DOHH2 (cell line): Measurements from ENCODE around the gene NEURL2.

Experiments
- H3F3A ChIP-seq: fragments of 200-600 bp; sonication (generic), shearing (Covaris generic); 2 replicates; pipeline ENCODE4 v1.6.0; 2016; ENCODE audit warnings: antibody characterized with exemption, mild to moderate bottlenecking; ENCODE audit not compliant: control insufficient read depth, insufficient read depth
- H3K27ac ChIP-seq: fragments of 200-600 bp; sonication (generic); 2 replicates; pipeline ENCODE4 v1.5.1; 2014; ENCODE audit warnings: low read depth, mild to moderate bottlenecking, low read length, moderate library complexity
- H3K27me3 ChIP-seq: fragments of 200-600 bp; sonication (generic); 2 replicates; pipeline ENCODE4 v1.6.1; 2014; ENCODE audit warnings: mild to moderate bottlenecking, low read length, mixed read lengths; ENCODE audit not compliant: control insufficient read depth
- H3K36me3 ChIP-seq: fragments of 200-600 bp; sonication (generic); 2 replicates; pipeline ENCODE4 v1.6.1; 2014; ENCODE audit warnings: mild to moderate bottlenecking, low read length, moderate library complexity, mixed read lengths; ENCODE audit not compliant: control insufficient read depth
- H3K4me1 ChIP-seq: fragments of 200-600 bp; sonication (generic); 2 replicates; pipeline ENCODE4 v1.6.1; 2014; ENCODE audit warnings: mild to moderate bottlenecking, low read length, mixed read lengths; ENCODE audit not compliant: control insufficient read depth
- H3K4me2 ChIP-seq: fragments of 200-600 bp; sonication (generic); 2 replicates; pipeline ENCODE4 v1.6.0; 2014; ENCODE audit warnings: mild to moderate bottlenecking, low read length, moderate library complexity
- H3K4me3 ChIP-seq: fragments of 200-600 bp; sonication (generic); 2 replicates; pipeline ENCODE4 v1.5.1; 2014; ENCODE audit warnings: mild to moderate bottlenecking, low read length, mixed read lengths
- H3K79me2 ChIP-seq: fragments of 200-600 bp; sonication (generic); 2 replicates; pipeline ENCODE4 v1.6.1; 2014; ENCODE audit warnings: mild to moderate bottlenecking, low read length, mixed read lengths; ENCODE audit not compliant: control insufficient read depth
- H3K9me2 ChIP-seq: fragments of 200-600 bp; sonication (generic); replicated peaks from 2 replicates; pipeline ENCODE4 v1.6.1; 2014; ENCODE audit warnings: mild to moderate bottlenecking, low read length, mixed read lengths; ENCODE audit not compliant: control insufficient read depth
- H3K9me3 ChIP-seq: fragments of 200-600 bp; sonication (generic); 2 replicates; pipeline ENCODE4 v1.6.1; 2014; ENCODE audit warnings: antibody characterized with exemption, low read length, mixed read lengths; ENCODE audit not compliant: control insufficient read depth, insufficient read depth
- H4K20me1 ChIP-seq: fragments of 200-600 bp; sonication (generic); 2 replicates; pipeline ENCODE4 v1.6.0; 2014; ENCODE audit warnings: low read depth, mild to moderate bottlenecking, antibody characterized with exemption, low read length, moderate library complexity; ENCODE audit not compliant: control insufficient read depth, insufficient read depth
- CTCF ChIP-seq: fragments of 200-600 bp; sonication (generic); IDR thresholded peaks from one replicate; pipeline ENCODE4 v1.5.1; 2014; ENCODE audit warnings: antibody characterized with exemption, mild to moderate bottlenecking, low read depth, low read length; ENCODE audit not compliant: poor library complexity, severe bottlenecking
- EZH2phosphoT487 ChIP-seq: fragments of 200-600 bp; sonication (generic); IDR thresholded peaks from 2 replicates; pipeline ENCODE4 v1.6.1; 2017; ENCODE audit warnings: borderline replicate concordance, mild to moderate bottlenecking, antibody characterized with exemption, low read length, moderate library complexity, mixed read lengths

Gene NEURL2

DNA sequence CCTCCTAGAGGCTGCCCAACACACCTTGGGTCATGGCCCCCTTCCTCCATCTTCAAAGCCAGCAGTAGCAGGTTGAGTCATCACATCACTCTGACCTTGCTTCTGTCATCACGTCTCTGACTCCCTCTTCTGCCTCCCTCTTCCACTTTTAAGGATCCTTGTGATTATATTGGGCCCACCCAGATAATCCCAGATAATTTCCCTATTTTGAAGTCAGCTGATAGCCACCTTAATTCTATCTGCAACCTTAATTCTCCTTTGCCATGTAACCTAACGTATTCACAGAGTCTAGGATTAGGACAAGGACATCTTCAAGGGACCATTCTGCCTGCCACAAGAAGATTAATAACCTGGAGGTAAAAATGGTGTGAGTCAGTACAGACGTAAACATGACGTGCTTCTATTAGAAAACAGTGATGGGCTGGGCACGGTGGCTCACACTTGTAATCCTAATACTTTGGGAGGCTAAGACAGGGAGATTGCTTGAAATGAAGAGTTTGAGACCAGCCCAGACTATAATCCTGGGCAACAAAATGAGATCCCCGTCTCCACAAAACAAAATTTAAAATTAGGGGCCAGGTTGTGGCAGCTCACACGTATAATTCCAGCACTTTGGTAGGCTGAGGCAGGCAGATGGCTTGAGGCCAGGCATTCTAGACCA lies 30.3 kb downstream of the NEURL2 start:
- no peaks in the 10 kb centered on the region for H3K27me3 ChIP-seq
- no peak overlapping the region for H3K4me2 ChIP-seq
- no peaks in the 10 kb centered on the region for H3K9me2 ChIP-seq
- no peak for TF ChIP-seq CTCF
- no peak for TF ChIP-seq EZH2phosphoT487
- no peaks in the 10 kb centered on the region for H3F3A ChIP-seq
- H3K27ac ChIP-seq = no peak overlapping the region
- no peaks in the 10 kb centered on the region for H3K9me3 ChIP-seq
- H3K4me3 ChIP-seq = no peak overlapping the region
- peaks cover 18% of the 10 kb centered on the region for H3K4me1 ChIP-seq
- H3K79me2 ChIP-seq = peaks cover 21% of the 10 kb centered on the region
- no peaks in the 10 kb centered on the region for H4K20me1 ChIP-seq
- no peaks in the 10 kb centered on the region for H3K36me3 ChIP-seq

DNA sequence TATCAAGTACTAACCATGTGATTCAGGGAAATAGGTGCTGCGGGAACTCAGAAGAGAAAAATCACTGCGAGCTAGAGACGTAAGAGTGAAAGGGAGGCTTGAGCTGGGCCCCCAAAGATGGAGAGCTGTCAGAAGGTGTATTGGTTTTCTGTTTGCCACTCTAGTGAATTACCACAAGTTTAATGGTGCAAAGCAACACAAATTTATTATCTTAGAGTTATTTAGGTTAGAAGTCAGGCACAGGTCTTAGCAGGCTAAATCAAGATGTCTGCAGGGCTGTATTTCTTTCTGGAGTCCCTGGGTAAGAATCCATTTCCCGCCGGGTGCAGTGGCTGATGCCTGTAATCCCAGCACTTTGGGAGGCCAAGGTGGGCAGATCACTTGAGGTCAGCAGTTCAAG lies 31.1 kb downstream of the NEURL2 start:
- no peak overlapping the region for H3K4me2 ChIP-seq
- H3K36me3 ChIP-seq = 0 out of 2 replicates have a peak, but pooled peaks cover 2% of the 10 kb centered on the region
- no peaks in the 10 kb centered on the region for H3K27me3 ChIP-seq
- no peak overlapping the region for H3K27ac ChIP-seq
- no peaks in the 10 kb centered on the region for H3K9me2 ChIP-seq
- H3K9me3 ChIP-seq = no peaks in the 10 kb centered on the region
- H3K4me1 ChIP-seq = peaks cover 22% of the 10 kb centered on the region
- H4K20me1 ChIP-seq = no peaks in the 10 kb centered on the region
- peaks cover 27% of the 10 kb centered on the region for H3K79me2 ChIP-seq
- no peaks in the 10 kb centered on the region for H3F3A ChIP-seq
- TF ChIP-seq CTCF (no peak), EZH2phosphoT487 (no peak)
- H3K4me3 ChIP-seq = no peak overlapping the region

GRCh38 chr20:45857882-45858216 lies 33.2 kb downstream of the NEURL2 start:
- Histone ChIP-seq H3K79me2 (peaks cover 31% of the 10 kb centered on the region), H3K4me1 (peaks cover 22% of the 10 kb centered on the region), H3K9me3 (no peaks in the 10 kb centered on the region), H3K4me3 (peak overlapping the region; percentile 78), H3K4me2 (peak overlapping the region; percentile 78), H3F3A (no peaks in the 10 kb centered on the region), H3K9me2 (no peaks in the 10 kb centered on the region), H3K36me3 (0 out of 2 replicates have a peak, but pooled peaks cover 6% of the 10 kb centered on the region), H3K27me3 (no peaks in the 10 kb centered on the region), H4K20me1 (no peaks in the 10 kb centered on the region), H3K27ac (peak overlapping the region; percentile 47)
- TF ChIP-seq EZH2phosphoT487 (no peak), CTCF (no peak)
